T47D (cell line): ENCODE data around the gene NDP.
A peak's percentile ranks its signal among the peaks of the same experiment; 100 is the strongest.

Experiments used
- DNase-seq, 2 experiments: peaks; one replicate each; pipeline versions ENCODE4 v3.0.0 to v3.0.0-alpha.2; 2011 to 2012; ENCODE audit warnings: low read depth in 1 of 2, low spot score in 1 of 2
- JUND ChIP-seq: IDR thresholded peaks from 2 replicates; pipeline ENCODE4 v1.6.1; 2012; ENCODE audit warnings: low read depth
- in situ Hi-C: cut with HindIII; loops from 2 replicates; pipeline ENCODE4 v1.10.0; 2016; ENCODE audit warnings: low sequenced_read_pairs, low pct_unique_long_range_greater_than_20kb

The NDP gene

GRCh38 chrX:43973249-43974099 is at the start of gene NDP:
NDP (minus strand) TSS chrX:43973390; CDS start chrX:43958645, 14,745 bp downstream.
- in situ Hi-C loops, result no loop called here
- TF ChIP-seq JUND, result no peak
- peak in 1 of 2 experiments; percentile 25 for DNase-seq

- DNase-seq, result peak in 1 of 2 experiments; percentile 31
- in situ Hi-C loops, result no loop called here
- TF ChIP-seq JUND, result no peak
Measured at GRCh38 chrX:44022964-44023363, 49.8 kb upstream of the NDP start.

GRCh38 chrX:44020693-44021092 is 47.5 kb upstream of the NDP start:
- in situ Hi-C loops, result no loop called here
- no peak for DNase-seq
- no peak for TF ChIP-seq JUND

- DNase-seq, result no peak
- in situ Hi-C loops, result no loop called here
- TF ChIP-seq JUND, result no peak
Measured at GRCh38 chrX:44019911-44020310, 46.7 kb upstream of the NDP start.

- peak in 1 of 2 experiments; percentile 48 for DNase-seq
- in situ Hi-C loops, result no loop called here
- TF ChIP-seq JUND, result no peak
Measured at GRCh38 chrX:44017676-44018075, 44.5 kb upstream of the NDP start.

GRCh38 chrX:44016906-44017305 is 43.7 kb upstream of the NDP start:
- DNase-seq, result no peak
- peak; percentile 90 for TF ChIP-seq JUND
- in situ Hi-C loops, result no loop called here

GRCh38 chrX:44012484-44013096 is 39.4 kb upstream of the NDP start:
- no peak for DNase-seq
- in situ Hi-C loops, result no loop called here
- TF ChIP-seq JUND, result no peak

GRCh38 chrX:44011506-44011905 is 38.3 kb upstream of the NDP start:
- no peak for DNase-seq
- TF ChIP-seq JUND, result no peak
- in situ Hi-C loops, result no loop called here

- DNase-seq, result no peak
- no peak for TF ChIP-seq JUND
- in situ Hi-C loops, result no loop called here
Measured at GRCh38 chrX:44010626-44011025, 37.4 kb upstream of the NDP start.

GRCh38 chrX:44006081-44006480 is 32.9 kb upstream of the NDP start:
- no peak for DNase-seq
- TF ChIP-seq JUND, result no peak
- in situ Hi-C loops, result no loop called here

- DNase-seq, result no peak
- TF ChIP-seq JUND, result no peak
- in situ Hi-C loops, result no loop called here
Measured at GRCh38 chrX:44003975-44004374, 30.8 kb upstream of the NDP start.

GRCh38 chrX:44002567-44002966 is 29.4 kb upstream of the NDP start:
- no peak for TF ChIP-seq JUND
- DNase-seq, result no peak
- in situ Hi-C loops, result no loop called here

- TF ChIP-seq JUND, result no peak
- no peak for DNase-seq
- in situ Hi-C loops, result no loop called here
Measured at GRCh38 chrX:43998374-43998773, 25.2 kb upstream of the NDP start.
